Upper lobe of right lung (tissue), 1 donor: ENCODE results near the gene HP1BP3. TPM values are rescaled to one million over a fixed set of nuclear protein-coding genes. Genes with fewer than 3 reads are reported as not detected.

Experiments used
- ATAC-seq: fragments of 200-7000 bp; cut with Tn5 transposase; one replicate; pipeline ENCODE4 v1.9.1; 2020; ENCODE audit warnings: mild to moderate bottlenecking, moderate library complexity
- DNase-seq: peaks from one replicate; pipeline ENCODE4 v3.0.0-alpha.2; 2020
- H3K27ac ChIP-seq: fragments of 200-600 bp; one replicate; pipeline ENCODE4 v1.8.0; 2022
- H3K27me3 ChIP-seq: fragments of 200-600 bp; one replicate; pipeline ENCODE4 v1.8.0; 2022; ENCODE audit warnings: mild to moderate bottlenecking
- H3K36me3 ChIP-seq: fragments of 200-600 bp; one replicate; pipeline ENCODE4 v1.8.0; 2022
- H3K4me1 ChIP-seq: fragments of 200-600 bp; one replicate; pipeline ENCODE4 v1.8.0; 2022
- H3K4me3 ChIP-seq: fragments of 200-600 bp; one replicate; pipeline ENCODE4 v1.8.0; 2022; ENCODE audit warnings: mild to moderate bottlenecking
- H3K9me3 ChIP-seq: fragments of 200-600 bp; one replicate; pipeline ENCODE4 v1.8.0; 2022
- CTCF ChIP-seq: fragments of 200-600 bp; IDR thresholded peaks from one replicate; pipeline ENCODE4 v1.8.0; 2022; ENCODE audit warnings: antibody characterized with exemption
- intact Hi-C: fragments of 100-400 bp; cut with DNase I; formaldehyde crosslinking; loops from one replicate; pipeline ENCODE4 v1.11.0; 2022
- total RNA-seq: library from RNA; stranded (reverse); fragmentation: NEBNext Ultra II Directional; extraction: Animal tissue kit (Norgen Biotek cat#: 25700); gene quantifications from one replicate; pipeline ENCODE4 v1.2.1, GENCODE V29; 2021
- donor health status: DM: no; HTN: yes; CAD: no; lungs with severe emphysema.

HP1BP3 gene
- total RNA-seq, 1 donor from 2014 or later = 249 TPM

- TF ChIP-seq CTCF = no peak
- Histone ChIP-seq H3K4me3 (no peak overlapping the region), H3K27me3 (no peaks in the 10 kb centered on the region), H3K9me3 (no peaks in the 10 kb centered on the region), H3K27ac (no peak overlapping the region), H3K4me1 (no peaks in the 10 kb centered on the region), H3K36me3 (peaks cover 100% of the 10 kb centered on the region)
- DNase-seq (no peak), ATAC-seq (no peak)
- intact Hi-C loops = no loop called here
Measured at GRCh38 chr1:20767271-20767670, 19.8 kb downstream of the HP1BP3 start.

- Histone ChIP-seq H3K27me3 (no peaks in the 10 kb centered on the region), H3K36me3 (peaks cover 99% of the 10 kb centered on the region), H3K27ac (no peak overlapping the region), H3K4me3 (no peak overlapping the region), H3K4me1 (no peaks in the 10 kb centered on the region), H3K9me3 (no peaks in the 10 kb centered on the region)
- no peak for DNase-seq
- intact Hi-C loops = no loop called here
- no peak for TF ChIP-seq CTCF
- ATAC-seq = no peak
Measured at GRCh38 chr1:20763417-20763816, 23.7 kb downstream of the HP1BP3 start.

- ATAC-seq = no peak
- Histone ChIP-seq H3K27ac (no peak overlapping the region), H3K4me1 (no peaks in the 10 kb centered on the region), H3K27me3 (no peaks in the 10 kb centered on the region), H3K4me3 (no peak overlapping the region), H3K9me3 (no peaks in the 10 kb centered on the region), H3K36me3 (peaks cover 99% of the 10 kb centered on the region)
- DNase-seq = no peak
- intact Hi-C loops = no loop called here
- TF ChIP-seq CTCF = no peak
Measured at GRCh38 chr1:20760322-20760721, 26.8 kb downstream of the HP1BP3 start.

GRCh38 chr1:20753589-20753988 lies 33.5 kb downstream of the HP1BP3 start:
- ATAC-seq = no peak
- TF ChIP-seq CTCF = no peak

GRCh38 chr1:20751462-20751990 lies 35.6 kb downstream of the HP1BP3 start:
- no peaks in the 10 kb centered on the region for H3K9me3 ChIP-seq
- H3K4me1 ChIP-seq = no peaks in the 10 kb centered on the region
- DNase-seq (no peak), ATAC-seq (no peak)
- intact Hi-C loops = no loop called here
- no peak overlapping the region for H3K27ac ChIP-seq
- H3K4me3 ChIP-seq = no peak overlapping the region
- peaks cover 83% of the 10 kb centered on the region for H3K36me3 ChIP-seq
- TF ChIP-seq CTCF = no peak
- H3K27me3 ChIP-seq = no peaks in the 10 kb centered on the region

More at GRCh38 chr1:20753589-20753988, 33.5 kb downstream of the HP1BP3 start:
- Histone ChIP-seq H3K4me1 (no peaks in the 10 kb centered on the region), H3K27ac (no peak overlapping the region), H3K36me3 (peaks cover 83% of the 10 kb centered on the region), H3K27me3 (no peaks in the 10 kb centered on the region), H3K9me3 (no peaks in the 10 kb centered on the region), H3K4me3 (no peak overlapping the region)
- intact Hi-C loops = no loop called here
- DNase-seq = no peak

- Histone ChIP-seq H3K9me3 (no peaks in the 10 kb centered on the region), H3K4me1 (no peaks in the 10 kb centered on the region), H3K36me3 (peaks cover 79% of the 10 kb centered on the region), H3K4me3 (no peak overlapping the region), H3K27ac (no peak overlapping the region), H3K27me3 (no peaks in the 10 kb centered on the region)
- ATAC-seq = no peak
- no peak for DNase-seq
- TF ChIP-seq CTCF = no peak
- intact Hi-C loops = no loop called here
Measured at GRCh38 chr1:20742671-20743070, 44.4 kb downstream of the HP1BP3 start.
